IPS-18c (cell line): ENCODE measurements around the gene GANC.
"Not testable (repeated sequence)": the region's sequence is repeated elsewhere in the genome, so short reads cannot be mapped to it uniquely, and the experiment has no call there.

Experiments used
- H3K4me3 ChIP-seq: 2 replicates; pipeline ENCODE4 v1.7.0; 2013; ENCODE audit warnings: low read depth, mild to moderate bottlenecking, low read length, moderate library complexity; ENCODE audit not compliant: insufficient read depth
- H3K9me3 ChIP-seq: one replicate; pipeline ENCODE4 v1.6.1; 2013; ENCODE audit warnings: mild to moderate bottlenecking, low read length, moderate library complexity; ENCODE audit not compliant: control insufficient read depth, insufficient read depth

The GANC gene

GRCh38 chr15:42275780-42276391, 2.9 kb downstream of the GANC start:
- H3K4me3 ChIP-seq: no peak overlapping the region
- H3K9me3 ChIP-seq: no peaks in the 10 kb centered on the region

- Histone ChIP-seq H3K4me3 (no peak overlapping the region), H3K9me3 (no peaks in the 10 kb centered on the region)
Measured at GRCh38 chr15:42276762-42277161, 3.8 kb downstream of the GANC start.

- no peaks in the 10 kb centered on the region for H3K9me3 ChIP-seq
- H3K4me3 ChIP-seq: no peak overlapping the region
Measured at GRCh38 chr15:42279234-42279723, 6.3 kb downstream of the GANC start.

- H3K9me3 ChIP-seq: no peaks in the 10 kb centered on the region
Measured at GRCh38 chr15:42282344-42282743, 9.3 kb downstream of the GANC start.

GRCh38 chr15:42282926-42283325, 9.9 kb downstream of the GANC start:
- no peaks in the 10 kb centered on the region for H3K9me3 ChIP-seq
- H3K4me3 ChIP-seq: no peak overlapping the region

More at GRCh38 chr15:42282344-42282743, 9.3 kb downstream of the GANC start:
- H3K4me3 ChIP-seq: no peak overlapping the region

- H3K4me3 ChIP-seq: no peak overlapping the region
- H3K9me3 ChIP-seq: no peaks in the 10 kb centered on the region
Measured at GRCh38 chr15:42283671-42284070, 10.7 kb downstream of the GANC start.

GRCh38 chr15:42284551-42284950, 11.6 kb downstream of the GANC start:
- Histone ChIP-seq H3K4me3 (no peak overlapping the region), H3K9me3 (no peaks in the 10 kb centered on the region)

- no peaks in the 10 kb centered on the region for H3K9me3 ChIP-seq
- no peak overlapping the region for H3K4me3 ChIP-seq
Measured at GRCh38 chr15:42285034-42285433, 12.0 kb downstream of the GANC start.

- Histone ChIP-seq H3K4me3 (no peak overlapping the region), H3K9me3 (no peaks in the 10 kb centered on the region)
Measured at GRCh38 chr15:42286445-42287029, 13.5 kb downstream of the GANC start.

- Histone ChIP-seq H3K4me3 (no peak overlapping the region), H3K9me3 (no peaks in the 10 kb centered on the region)
Measured at GRCh38 chr15:42287931-42288330, 14.9 kb downstream of the GANC start.

GRCh38 chr15:42289166-42289565, 16.2 kb downstream of the GANC start:
- no peak overlapping the region for H3K4me3 ChIP-seq
- no peaks in the 10 kb centered on the region for H3K9me3 ChIP-seq

GRCh38 chr15:42301004-42301403, 28.0 kb downstream of the GANC start:
- H3K4me3 ChIP-seq, H3K9me3 ChIP-seq: not testable (repeated sequence)

- no peaks in the 10 kb centered on the region for H3K9me3 ChIP-seq
Measured at GRCh38 chr15:42306681-42307080, 33.7 kb downstream of the GANC start.

GRCh38 chr15:42313463-42313862, 40.5 kb downstream of the GANC start:
- Histone ChIP-seq H3K9me3 (no peaks in the 10 kb centered on the region), H3K4me3 (no peak overlapping the region)

More at GRCh38 chr15:42306681-42307080, 33.7 kb downstream of the GANC start:
- no peak overlapping the region for H3K4me3 ChIP-seq

GRCh38 chr15:42314818-42315217, 41.8 kb downstream of the GANC start:
- H3K4me3 ChIP-seq: no peak overlapping the region

GRCh38 chr15:42315521-42315920, 42.5 kb downstream of the GANC start:
- H3K9me3 ChIP-seq: no peaks in the 10 kb centered on the region
- no peak overlapping the region for H3K4me3 ChIP-seq

More at GRCh38 chr15:42314818-42315217, 41.8 kb downstream of the GANC start:
- no peaks in the 10 kb centered on the region for H3K9me3 ChIP-seq

GRCh38 chr15:42316282-42316805, 43.3 kb downstream of the GANC start:
- not testable (repeated sequence) for H3K4me3 ChIP-seq, H3K9me3 ChIP-seq

GRCh38 chr15:42319206-42319605, 46.2 kb downstream of the GANC start:
- Histone ChIP-seq H3K9me3 (no peaks in the 10 kb centered on the region), H3K4me3 (no peak overlapping the region)
